A673 (cell line): ENCODE measurements around the gene IER3.

Experiments
- CTCF ChIP-seq: fragments of 300-800, 200-600 bp; sonication (generic); conservative IDR thresholded peaks from 2 replicates; pipeline ENCODE4 v1.5.1; 2017; ENCODE audit warnings: low read depth, mild to moderate bottlenecking, antibody characterized with exemption, low read length, moderate library complexity, mixed read lengths
- EZH2 ChIP-seq: fragments of 200-600 bp; sonication (generic); IDR thresholded peaks from 2 replicates; pipeline ENCODE4 v1.6.1; 2017; ENCODE audit warnings: borderline replicate concordance, low read depth, mild to moderate bottlenecking, mixed read lengths, antibody characterized with exemption, low read length; ENCODE audit not compliant: poor library complexity, severe bottlenecking

- TF ChIP-seq CTCF, result no peak
- TF ChIP-seq EZH2, result no peak
These were observed 32.8 kb upstream of the IER3 start for GRCh38 chr6:30777155-30777485.
